BLaER1 treated with 17β-estradiol and CSF1 and Interleukin-3, amounts not matched to agents 10 nM and 100 nM (cell line): ENCODE data around the gene MDP1.

Experiments used
- H3K27ac ChIP-seq, 11 experiments: shearing (Covaris generic); formaldehyde crosslinking; 2 replicates each; pipeline ENCODE4 v1.8.1; 2022
- H3K27me3 ChIP-seq, 11 experiments: shearing (Covaris generic); formaldehyde crosslinking; 2 replicates each; pipeline ENCODE4 v1.8.1; 2022
- H3K36me3 ChIP-seq, 11 experiments: shearing (Covaris generic); formaldehyde crosslinking; 2 replicates each; pipeline ENCODE4 v1.8.1; 2022
- H3K4me1 ChIP-seq, 10 experiments: shearing (Covaris generic); formaldehyde crosslinking; 2 replicates each; pipeline ENCODE4 v1.8.1; 2022
- H3K4me2 ChIP-seq, 11 experiments: shearing (Covaris generic); formaldehyde crosslinking; 2 replicates each; pipeline ENCODE4 v1.8.1; 2022
- H3K4me3 ChIP-seq, 10 experiments: shearing (Covaris generic); formaldehyde crosslinking; 2 replicates each; pipeline ENCODE4 v1.8.1; 2022
- H3K9ac ChIP-seq, 11 experiments: shearing (Covaris generic); formaldehyde crosslinking; 2 replicates each; pipeline ENCODE4 v1.8.1; 2022
- H3K9me3 ChIP-seq, 11 experiments: shearing (Covaris generic); formaldehyde crosslinking; replicated peaks in 1 of 11; 2 replicates each; pipeline ENCODE4 v1.8.1; 2022
- H4K20me1 ChIP-seq, 11 experiments: shearing (Covaris generic); formaldehyde crosslinking; 2 replicates each; pipeline ENCODE4 v1.8.1; 2022
- Cebpa-rat ChIP-seq, 11 experiments: shearing (Covaris generic); IDR thresholded peaks; 2 replicates each; pipeline ENCODE4 v1.8.1; 2022

MDP1 gene

GRCh38 chr14:24243336-24243836 lies 27.5 kb upstream of the MDP1 start:
- Histone ChIP-seq H3K9ac (peak overlapping the region; percentile 85 to 96 (median 93)), H3K27ac (peak overlapping the region; percentile 91 to 99 (median 97)), H3K4me1 (peaks cover 41 to 66% (median 59%) of the 10 kb centered on the region in 10 experiments), H4K20me1 (peaks cover 26 to 38% (median 36%) of the 10 kb centered on the region in 11 experiments; a peak in 20 of 22 replicates), H3K36me3 (peaks cover 28 to 35% (median 29%) of the 10 kb centered on the region in 11 experiments), H3K4me3 (peak overlapping the region; percentile 67 to 83 (median 74)), H3K4me2 (peak overlapping the region; percentile 85 to 99 (median 94)), H3K9me3 (no peaks in the 10 kb centered on the region), H3K27me3 (no peaks in the 10 kb centered on the region)
- no peak for TF ChIP-seq Cebpa-rat (IDR thresholded peaks at IDR 0.05)

GRCh38 chr14:24241829-24242443 lies 26.1 kb upstream of the MDP1 start:
- Histone ChIP-seq H3K4me1 (peaks cover 41 to 70% (median 64%) of the 10 kb centered on the region in 10 experiments), H3K27me3 (no peaks in the 10 kb centered on the region), H3K4me3 (peak overlapping the region; percentile 67 to 83 (median 74)), H4K20me1 (peaks cover 26 to 51% (median 42%) of the 10 kb centered on the region in 11 experiments; a peak in 20 of 22 replicates), H3K36me3 (peaks cover 43 to 46% (median 43%) of the 10 kb centered on the region in 11 experiments), H3K9me3 (no peaks in the 10 kb centered on the region), H3K4me2 (peak overlapping the region; percentile 84 to 99 (median 94)), H3K9ac (peak overlapping the region; percentile 85 to 96 (median 93)), H3K27ac (peak overlapping the region; percentile 91 to 99 (median 97))
- no peak for TF ChIP-seq Cebpa-rat (IDR thresholded peaks at IDR 0.05)

GRCh38 chr14:24240110-24240918 lies 24.4 kb upstream of the MDP1 start:
- peaks cover 26 to 54% (median 42%) of the 10 kb centered on the region in 11 experiments; a peak in 20 of 22 replicates for H4K20me1 ChIP-seq
- peaks cover 41 to 73% (median 60%) of the 10 kb centered on the region in 10 experiments for H3K4me1 ChIP-seq
- no peak for TF ChIP-seq Cebpa-rat (IDR thresholded peaks at IDR 0.05)
- H3K9ac ChIP-seq, result peak overlapping the region; percentile 10 to 96 (median 93); a peak in 18 of 22 replicates
- peak overlapping the region; percentile 84 to 99 (median 94) for H3K4me2 ChIP-seq
- no peaks in the 10 kb centered on the region for H3K27me3 ChIP-seq
- H3K4me3 ChIP-seq, result peak overlapping the region in 8 of 10 experiments; percentile 23 to 83 (median 76); a peak in 13 of 20 replicates
- H3K27ac ChIP-seq, result peak overlapping the region in 2 of 11 experiments; percentile 8 to 42; a peak in 4 of 22 replicates
- H3K36me3 ChIP-seq, result peaks cover 59 to 62% (median 59%) of the 10 kb centered on the region in 11 experiments
- no peaks in the 10 kb centered on the region for H3K9me3 ChIP-seq

GRCh38 chr14:24238527-24239037 lies 22.7 kb upstream of the MDP1 start:
- Histone ChIP-seq H3K27me3 (no peaks in the 10 kb centered on the region), H3K9ac (peak overlapping the region in 9 of 11 experiments; percentile 0 to 95 (median 93); a peak in 10 of 22 replicates), H3K4me2 (peak overlapping the region; percentile 84 to 99 (median 94); a peak in 19 of 22 replicates), H3K4me1 (peaks cover 51 to 78% (median 65%) of the 10 kb centered on the region in 10 experiments), H4K20me1 (peaks cover 26 to 54% (median 42%) of the 10 kb centered on the region in 11 experiments; a peak in 20 of 22 replicates), H3K9me3 (no peaks in the 10 kb centered on the region), H3K36me3 (peaks cover 62 to 76% (median 72%) of the 10 kb centered on the region in 11 experiments), H3K4me3 (peak overlapping the region in 3 of 10 experiments; percentile 23 to 81 (median 76); a peak in 3 of 20 replicates), H3K27ac (peak overlapping the region in 5 of 11 experiments; percentile 9 to 41 (median 35); a peak in 7 of 22 replicates)
- no peak for TF ChIP-seq Cebpa-rat (IDR thresholded peaks at IDR 0.05)

- H3K4me1 ChIP-seq, result peaks cover 51 to 80% (median 67%) of the 10 kb centered on the region in 10 experiments
These were observed 22.3 kb upstream of the MDP1 start for GRCh38 chr14:24238123-24238522.

GRCh38 chr14:24237463-24237955 lies 21.6 kb upstream of the MDP1 start:
- Histone ChIP-seq H3K4me2 (peak overlapping the region in 2 of 11 experiments; percentile 93 to 94; a peak in 1 of 22 replicates), H3K4me3 (no peak overlapping the region), H3K27ac (no peak overlapping the region), H3K27me3 (no peaks in the 10 kb centered on the region), H3K4me1 (peaks cover 53 to 80% (median 67%) of the 10 kb centered on the region in 10 experiments), H3K9ac (no peak overlapping the region), H4K20me1 (peaks cover 26 to 54% (median 42%) of the 10 kb centered on the region in 11 experiments; a peak in 20 of 22 replicates), H3K9me3 (no peaks in the 10 kb centered on the region), H3K36me3 (peaks cover 62 to 76% (median 72%) of the 10 kb centered on the region in 11 experiments)
- no peak for TF ChIP-seq Cebpa-rat (IDR thresholded peaks at IDR 0.05)

More at GRCh38 chr14:24238123-24238522, 22.3 kb upstream of the MDP1 start:
- peaks cover 26 to 54% (median 42%) of the 10 kb centered on the region in 11 experiments; a peak in 20 of 22 replicates for H4K20me1 ChIP-seq
- H3K4me2 ChIP-seq, result peak overlapping the region in 8 of 11 experiments; percentile 84 to 98 (median 91); a peak in 14 of 22 replicates
- no peaks in the 10 kb centered on the region for H3K27me3 ChIP-seq
- H3K36me3 ChIP-seq, result peaks cover 62 to 76% (median 72%) of the 10 kb centered on the region in 11 experiments
- peak overlapping the region in 3 of 11 experiments; percentile 13 to 39 (median 35); a peak in 5 of 22 replicates for H3K27ac ChIP-seq
- no peaks in the 10 kb centered on the region for H3K9me3 ChIP-seq
- TF ChIP-seq Cebpa-rat (IDR thresholded peaks at IDR 0.05), result no peak
- H3K9ac ChIP-seq, result peak overlapping the region in 4 of 11 experiments; percentile 41 to 95 (median 94); a peak in 3 of 22 replicates
- H3K4me3 ChIP-seq, result no peak overlapping the region

GRCh38 chr14:24236689-24237462 lies 21.0 kb upstream of the MDP1 start:
- Histone ChIP-seq H3K9ac (no peak overlapping the region), H3K4me3 (no peak overlapping the region), H3K9me3 (no peaks in the 10 kb centered on the region), H4K20me1 (peaks cover 24 to 52% (median 40%) of the 10 kb centered on the region in 11 experiments; a peak in 20 of 22 replicates), H3K27me3 (no peaks in the 10 kb centered on the region), H3K4me2 (no peak overlapping the region), H3K4me1 (peaks cover 53 to 80% (median 67%) of the 10 kb centered on the region in 10 experiments), H3K27ac (no peak overlapping the region), H3K36me3 (peaks cover 62 to 76% (median 72%) of the 10 kb centered on the region in 11 experiments)
- TF ChIP-seq Cebpa-rat (IDR thresholded peaks at IDR 0.05), result no peak
